Testis (tissue), 3 donors: ENCODE results near the gene ALG12. TPM values are rescaled to one million over a fixed set of nuclear protein-coding genes. Genes with fewer than 3 reads are reported as not detected.

Source experiments
- DNase-seq: peaks from one replicate; pipeline ENCODE4 v3.0.0-alpha.2; 2019
- H3K27ac ChIP-seq, 2 donors: fragments of 200-600 bp; sonication (generic); one replicate each; pipeline ENCODE4 v1.5.1; 2019
- H3K27me3 ChIP-seq: fragments of 200-600 bp; sonication (generic); one replicate; pipeline ENCODE4 v1.5.1; 2019
- H3K36me3 ChIP-seq: fragments of 200-600 bp; sonication (generic); one replicate; pipeline ENCODE4 v1.5.1; 2017; ENCODE audit warnings: low read depth; ENCODE audit errors: missing control alignments
- H3K4me1 ChIP-seq: fragments of 200-600 bp; sonication (generic); one replicate; pipeline ENCODE4 v1.5.1; 2019
- H3K4me3 ChIP-seq, 2 donors: fragments of 200-600 bp; sonication (generic); one replicate each; pipeline ENCODE4 v1.5.1; 2017 to 2019
- H3K9me3 ChIP-seq: fragments of 200-600 bp; sonication (generic); one replicate; pipeline ENCODE4 v1.5.1; 2017
- POLR2A ChIP-seq: fragments of 450-650 bp; IDR thresholded peaks from one replicate; pipeline ENCODE4 v1.6.1; 2017; ENCODE audit warnings: antibody characterized with exemption, mild to moderate bottlenecking, moderate library complexity
- WGBS, 2 donors: methylation state at CpG; one replicate each; pipeline ENCODE4 v1.1.5; 2018; 5-methylcytosine and 5-hydroxymethylcytosine counted together
- intact Hi-C: fragments of 100-400 bp; cut with DNase I; formaldehyde crosslinking; loops from one replicate; pipeline ENCODE4 v1.15.1; 2023; ENCODE audit warnings: low total_unique reads
- polyA plus RNA-seq: library from polyadenylated mRNA; stranded (reverse); fragments of 350-450 nt; fragmentation: Illumina TruSeq; extraction: RNeasy Lipid Tissue Mini Kit (QIAGEN cat#74804); gene quantifications from one replicate; pipeline ENCODE4 v1.2.3, GENCODE V29; 2014; ENCODE audit warnings: low read depth, low replicate concordance; ENCODE audit not compliant: insufficient read depth
- total RNA-seq, 2 donors: library from RNA; depleted of rRNA; stranded (reverse); fragments of >200 nt; gene quantifications; one replicate each; pipeline ENCODE4 v1.2.3, GENCODE V29; 2016
- TF ChIP-seq, protein P1 (sequence below), 3 experiments: fragments of 450-650 bp in 2 of 3; fragments of 200-600 bp in 1 of 3; sonication (generic) in 1 of 3; IDR thresholded peaks; one replicate each; pipeline ENCODE4 v1.5.1; 2016 to 2019; ENCODE audit warnings: antibody characterized with exemption in 3 of 3, mild to moderate bottlenecking in 2 of 3, moderate library complexity in 1 of 3

Gene ALG12
- total and polyA plus RNA-seq, 3 donors from 2014 or later, result 10.6 to 18.3 (median 11.9) TPM

DNA sequence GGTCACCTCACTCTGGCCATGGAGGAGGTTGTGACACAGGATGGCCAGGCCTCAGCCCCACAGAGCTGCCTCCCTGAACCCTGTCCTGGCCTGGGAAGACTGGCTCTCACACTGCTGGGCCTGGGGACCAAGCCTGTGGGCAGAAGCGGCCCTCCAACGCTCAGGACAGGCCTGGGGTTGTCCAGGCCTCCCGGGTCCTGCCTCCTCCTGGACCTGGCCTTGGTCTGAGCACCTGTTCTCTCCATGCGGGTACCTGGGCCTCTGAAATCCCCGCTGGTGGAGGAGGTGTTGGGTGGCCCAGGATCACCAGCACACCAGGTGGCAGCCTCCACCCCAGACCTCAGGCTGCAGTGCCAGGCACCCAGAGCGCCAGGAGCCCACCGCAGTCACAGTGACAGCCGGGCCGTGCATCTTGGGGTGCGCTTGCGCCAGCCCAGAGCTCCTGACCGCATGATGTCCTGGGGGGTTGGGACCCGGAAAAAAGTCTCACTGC lies 26.2 kb upstream of the ALG12 start:
- intact Hi-C loops, result no loop called here
- no peak for TF ChIP-seq POLR2A
- TF ChIP-seq, protein P1, sequence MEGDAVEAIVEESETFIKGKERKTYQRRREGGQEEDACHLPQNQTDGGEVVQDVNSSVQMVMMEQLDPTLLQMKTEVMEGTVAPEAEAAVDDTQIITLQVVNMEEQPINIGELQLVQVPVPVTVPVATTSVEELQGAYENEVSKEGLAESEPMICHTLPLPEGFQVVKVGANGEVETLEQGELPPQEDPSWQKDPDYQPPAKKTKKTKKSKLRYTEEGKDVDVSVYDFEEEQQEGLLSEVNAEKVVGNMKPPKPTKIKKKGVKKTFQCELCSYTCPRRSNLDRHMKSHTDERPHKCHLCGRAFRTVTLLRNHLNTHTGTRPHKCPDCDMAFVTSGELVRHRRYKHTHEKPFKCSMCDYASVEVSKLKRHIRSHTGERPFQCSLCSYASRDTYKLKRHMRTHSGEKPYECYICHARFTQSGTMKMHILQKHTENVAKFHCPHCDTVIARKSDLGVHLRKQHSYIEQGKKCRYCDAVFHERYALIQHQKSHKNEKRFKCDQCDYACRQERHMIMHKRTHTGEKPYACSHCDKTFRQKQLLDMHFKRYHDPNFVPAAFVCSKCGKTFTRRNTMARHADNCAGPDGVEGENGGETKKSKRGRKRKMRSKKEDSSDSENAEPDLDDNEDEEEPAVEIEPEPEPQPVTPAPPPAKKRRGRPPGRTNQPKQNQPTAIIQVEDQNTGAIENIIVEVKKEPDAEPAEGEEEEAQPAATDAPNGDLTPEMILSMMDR (IDR thresholded peaks at IDR 0.05), result no peak
- Histone ChIP-seq H3K27me3 (no peaks in the 10 kb centered on the region), H3K4me1 (peaks cover 3% of the 10 kb centered on the region), H3K27ac (no peak overlapping the region), H3K9me3 (no peaks in the 10 kb centered on the region), H3K4me3 (no peak overlapping the region), H3K36me3 (no peaks in the 10 kb centered on the region)
- no peak for DNase-seq
- WGBS, 2 donors, result 95 to 100% methylated on average over 2 to 13 of the region's 13 CpGs

DNA sequence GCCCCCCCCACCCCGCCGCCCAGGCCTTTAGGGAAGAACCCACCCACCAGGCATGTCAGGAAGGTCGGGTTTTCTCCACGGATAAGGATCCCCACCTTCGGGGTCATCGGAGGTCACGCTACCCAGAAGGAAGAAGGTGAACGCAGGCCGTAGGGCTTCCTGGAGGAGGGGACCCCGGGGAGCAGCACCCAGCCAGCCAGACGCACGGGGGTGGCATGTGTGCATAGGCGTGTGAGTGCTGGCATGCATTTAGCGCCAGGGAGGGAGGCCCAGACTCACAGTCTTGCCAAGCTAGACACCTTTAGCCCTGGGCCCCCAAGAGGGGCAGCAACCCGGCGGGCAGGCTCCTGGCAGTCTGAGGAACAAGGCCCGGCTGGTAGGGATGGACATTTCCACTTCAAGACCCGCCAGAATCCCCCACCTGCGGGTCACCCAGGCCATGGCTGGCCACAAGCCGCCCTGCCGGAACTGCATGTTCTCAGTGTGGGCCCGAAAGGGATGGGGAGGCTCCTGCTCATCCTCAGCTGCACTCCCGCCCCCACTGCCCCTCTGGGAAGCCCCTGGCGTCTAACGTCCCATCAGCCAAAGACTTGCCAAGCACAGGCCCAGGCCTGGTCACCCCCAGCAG lies 25.6 kb upstream of the ALG12 start:
- Histone ChIP-seq H3K27me3 (no peaks in the 10 kb centered on the region), H3K36me3 (no peaks in the 10 kb centered on the region), H3K4me1 (peaks cover under 1% of the 10 kb centered on the region), H3K9me3 (no peaks in the 10 kb centered on the region), H3K27ac (no peak overlapping the region), H3K4me3 (no peak overlapping the region)
- no peak for DNase-seq
- intact Hi-C loops, result no loop called here
- 82 to 92% methylated on average over 4 to 25 of the region's 25 CpGs for WGBS, 2 donors
- TF ChIP-seq, protein P1 (IDR thresholded peaks at IDR 0.05), result no peak
- TF ChIP-seq POLR2A, result no peak

DNA sequence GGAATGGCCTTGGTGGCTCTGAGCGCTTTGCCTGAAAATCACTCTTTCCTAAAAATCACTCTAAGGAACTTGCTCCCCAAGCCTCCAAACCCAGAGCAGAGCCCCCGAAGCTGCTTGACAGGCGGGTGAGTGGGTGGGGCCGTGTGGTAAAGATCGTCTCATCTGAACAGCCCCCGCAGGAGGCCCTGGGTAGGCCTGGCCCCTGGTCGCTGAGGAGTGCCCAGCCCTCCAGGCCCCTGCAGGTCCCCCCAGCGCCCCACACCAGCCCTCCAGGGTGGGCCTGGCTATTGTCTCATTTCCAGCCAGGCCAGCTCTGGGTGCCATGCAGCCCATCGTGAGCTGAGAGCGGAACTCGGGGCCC lies 25.1 kb upstream of the ALG12 start:
- no peak for TF ChIP-seq POLR2A
- TF ChIP-seq, protein P1 (IDR thresholded peaks at IDR 0.05), result no peak
- Histone ChIP-seq H3K9me3 (no peaks in the 10 kb centered on the region), H3K36me3 (no peaks in the 10 kb centered on the region), H3K27ac (no peak overlapping the region), H3K4me3 (no peak overlapping the region), H3K4me1 (no peaks in the 10 kb centered on the region), H3K27me3 (no peaks in the 10 kb centered on the region)
- 90 to 94% methylated on average over 3 to 11 of the region's 11 CpGs for WGBS, 2 donors
- DNase-seq, result no peak
- intact Hi-C loops, result no loop called here

DNA sequence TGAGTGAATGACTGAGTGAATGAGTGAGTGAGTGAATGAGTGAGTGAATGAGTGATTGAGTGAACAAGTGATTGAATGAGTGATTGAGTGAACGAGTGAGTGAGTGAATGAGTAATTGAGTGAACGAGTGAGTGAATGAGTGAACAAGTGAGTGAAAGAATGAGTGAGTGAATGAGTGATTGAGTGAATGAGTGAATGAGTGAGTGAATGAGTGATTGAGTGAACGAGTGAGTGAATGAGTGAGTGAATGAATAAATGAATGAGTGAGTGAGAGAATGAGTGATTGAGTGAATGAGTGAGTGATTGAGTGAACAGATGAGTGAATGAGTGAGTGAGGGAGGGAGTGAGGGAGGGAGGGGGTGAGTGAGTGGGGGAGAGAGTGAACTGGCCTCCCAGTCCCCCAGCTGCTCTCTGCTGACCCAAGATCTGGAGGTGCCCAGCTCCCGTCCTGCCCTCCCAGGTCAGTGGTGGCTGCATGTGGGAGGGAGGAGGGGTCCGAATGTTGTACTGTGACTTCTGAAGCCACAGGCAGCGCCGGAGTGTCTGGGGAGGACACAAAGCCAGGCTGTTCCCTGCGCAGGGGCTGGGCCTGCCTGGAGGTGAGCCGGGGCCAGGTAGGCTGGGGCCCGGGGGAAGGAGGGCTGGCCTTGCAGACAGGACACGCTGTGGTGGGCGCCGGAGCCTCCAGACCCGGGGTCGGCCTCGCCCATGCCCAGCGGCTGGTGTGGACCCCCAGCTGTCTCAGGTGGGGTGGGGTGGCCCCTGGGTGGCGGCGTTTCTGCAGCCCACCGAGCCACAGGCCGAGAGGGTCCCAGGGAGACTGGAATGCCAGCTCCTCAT lies 24.5 kb upstream of the ALG12 start:
- DNase-seq, result no peak
- Histone ChIP-seq H3K9me3 (no peaks in the 10 kb centered on the region), H3K27me3 (no peaks in the 10 kb centered on the region), H3K4me3 (no peak overlapping the region), H3K36me3 (no peaks in the 10 kb centered on the region), H3K27ac (no peak overlapping the region), H3K4me1 (peaks cover 3% of the 10 kb centered on the region)
- no peak for TF ChIP-seq POLR2A
- TF ChIP-seq, protein P1 (IDR thresholded peaks at IDR 0.05), result no peak
- intact Hi-C loops, result no loop called here
- WGBS, 2 donors, result 86 to 89% methylated on average over 10 to 21 of the region's 21 CpGs
